B cell (primary cell): Measurements from ENCODE around the gene ATP5ME. TPM values are rescaled to one million over a fixed set of nuclear protein-coding genes. Genes with fewer than 3 reads are reported as not detected.

ENCODE experiments used
- ATAC-seq: fragments of 200-7000 bp; cut with Tn5 transposase; one replicate; pipeline ENCODE4 v1.10.0; 2021; ENCODE audit warnings: low read depth, mild to moderate bottlenecking, moderate number of reproducible peaks, moderate library complexity
- CTCF ChIA-PET: fragments of 350-600 bp; sonication (Branson Sonifier 250); formaldehyde crosslinking; loops from one replicate; lab custom pipeline; 2021; ENCODE audit warnings: antibody characterized with exemption, inconsistent platforms; lab: Charles Lee
- POLR2A ChIA-PET: fragments of 350-600 bp; sonication (Branson Sonifier 250); formaldehyde crosslinking; loops from one replicate; lab custom pipeline; 2021; ENCODE audit warnings: antibody characterized with exemption; lab: Charles Lee
- DNase-seq: peaks from one replicate; pipeline ENCODE4 v3.0.0; 2013
- H2AFZ ChIP-seq: 2 replicates; pipeline ENCODE4 v1.6.1; 2012; ENCODE audit warnings: mild to moderate bottlenecking, low read depth, low read length; ENCODE audit not compliant: insufficient read depth, poor library complexity, severe bottlenecking
- H3K27ac ChIP-seq, 2 donors: 1 replicate in 1 of 2; 2 replicates in 1 of 2; pipeline ENCODE4 v1.5.1; 2012 to 2013; ENCODE audit warnings: low read length in 2 of 2, mild to moderate bottlenecking in 2 of 2, moderate library complexity in 1 of 2
- H3K27me3 ChIP-seq, 4 experiments: fragments of 200-600 bp in 1 of 4; sonication (generic) in 1 of 4; replicated peaks in 1 of 4; 1 replicate in 2 of 4; 2 replicates in 2 of 4; pipeline versions ENCODE4 v1.6.1 to v1.7.0; 2013 to 2016; ENCODE audit warnings: low read length in 3 of 4, mild to moderate bottlenecking in 2 of 4, mixed read lengths in 1 of 4, moderate library complexity in 1 of 4; ENCODE audit not compliant: insufficient read depth in 4 of 4, control insufficient read depth in 3 of 4; ENCODE audit errors: control extremely low read depth in 1 of 4
- H3K36me3 ChIP-seq, 2 experiments: replicated peaks in 1 of 2; 1 replicate in 1 of 2; 2 replicates in 1 of 2; pipeline versions ENCODE4 v1.6.1 to v1.7.1; 2013; ENCODE audit warnings: low read length in 1 of 2; ENCODE audit not compliant: insufficient read depth in 2 of 2, control insufficient read depth in 1 of 2; ENCODE audit errors: control extremely low read depth in 1 of 2, extremely low read depth in 1 of 2
- H3K4me1 ChIP-seq, 2 donors: fragments of 200-600 bp in 1 of 2; sonication (generic) in 1 of 2; 1 replicate in 1 of 2; 2 replicates in 1 of 2; pipeline versions ENCODE4 v1.5.1 to v1.6.1; 2013 to 2017; ENCODE audit warnings: low read length in 2 of 2; ENCODE audit not compliant: control insufficient read depth in 2 of 2, insufficient read depth in 2 of 2
- H3K4me2 ChIP-seq: replicated peaks from 2 replicates; pipeline ENCODE3; 2012; ENCODE audit warnings: mild to moderate bottlenecking, low read depth, low read length; ENCODE audit not compliant: poor library complexity, severe bottlenecking
- H3K4me3 ChIP-seq, 5 experiments: fragments of 200-600 bp in 1 of 5; sonication (generic) in 1 of 5; 1 replicate in 3 of 5; 2 replicates in 2 of 5; pipeline versions ENCODE4 v1.5.1 to v1.7.0; 2011 to 2016; ENCODE audit warnings: low read length in 4 of 5, mild to moderate bottlenecking in 4 of 5, low read depth in 2 of 5, control low read depth in 1 of 5, moderate library complexity in 1 of 5; ENCODE audit not compliant: insufficient read depth in 1 of 5; ENCODE audit errors: control extremely low read depth in 1 of 5, extremely low read depth in 1 of 5
- H3K79me2 ChIP-seq: fragments of 200-600 bp; sonication (generic); one replicate; pipeline ENCODE4 v1.6.0; 2016; ENCODE audit warnings: low read length; ENCODE audit not compliant: control insufficient read depth, insufficient read depth
- H3K9ac ChIP-seq: fragments of 200-600 bp; sonication (generic); 2 replicates; pipeline ENCODE4 v1.6.1; 2017; ENCODE audit warnings: mild to moderate bottlenecking, low read length, moderate library complexity
- H3K9me3 ChIP-seq, 3 donors: one replicate each; pipeline versions ENCODE4 v1.6.1 to v1.7.1; 2013; ENCODE audit warnings: low read length in 2 of 3; ENCODE audit not compliant: control insufficient read depth in 2 of 3, insufficient read depth in 1 of 3; ENCODE audit errors: control extremely low read depth in 1 of 3
- H4K20me1 ChIP-seq: 2 replicates; pipeline ENCODE4 v1.6.0; 2012; ENCODE audit warnings: mild to moderate bottlenecking, low read length; ENCODE audit not compliant: insufficient read depth, control insufficient read depth, poor library complexity, severe bottlenecking
- H3K27ac Mint-ChIP-seq: one replicate; pipeline ENCODE4 v1.8.0; 2021; ENCODE audit warnings: mixed read lengths
- H3K27me3 Mint-ChIP-seq: one replicate; pipeline ENCODE4 v1.8.0; 2021; ENCODE audit warnings: mixed read lengths
- H3K4me1 Mint-ChIP-seq: one replicate; pipeline ENCODE4 v1.8.0; 2021; ENCODE audit warnings: mixed read lengths
- H3K4me3 Mint-ChIP-seq: one replicate; pipeline ENCODE4 v1.8.0; 2021; ENCODE audit warnings: mixed read lengths
- H3K9me3 Mint-ChIP-seq: one replicate; pipeline ENCODE4 v1.8.0; 2022; ENCODE audit warnings: mixed read lengths; ENCODE audit not compliant: insufficient read depth
- EZH2 ChIP-seq: IDR thresholded peaks from 2 replicates; pipeline ENCODE4 v1.6.1; 2012; ENCODE audit warnings: borderline replicate concordance, low read depth, mild to moderate bottlenecking, moderate library complexity, low read length; ENCODE audit not compliant: insufficient read depth, poor library complexity, severe bottlenecking
- WGBS: methylation state at CpG from one replicate; pipeline ENCODE4 v1.1.5; 2013; ENCODE audit warnings: missing lambda C conversion rate; ENCODE audit not compliant: insufficient coverage; 5-methylcytosine and 5-hydroxymethylcytosine counted together
- intact Hi-C: fragments of 100-400 bp; cut with micrococcal nuclease; formaldehyde crosslinking; loops from one replicate; pipeline ENCODE4 v1.10.0; 2022
- polyA plus RNA-seq: library from polyadenylated mRNA; depleted of rRNA; stranded (reverse); fragments of >200 nt; gene quantifications from 2 replicates; pipeline ENCODE4 v1.2.3, GENCODE V29; 2012
- total RNA-seq, 2 donors: library from RNA; stranded (reverse); fragments of 120-200 nt in 1 of 2; gene quantifications; 1 replicate in 1 of 2; 2 replicates in 1 of 2; pipeline versions ENCODE4 v1.2.3 to v1.2.4, GENCODE V29; 2013 to 2022
- TF ChIP-seq, protein P1 (sequence below): fragments of 200-600 bp; IDR thresholded peaks from one replicate; pipeline ENCODE4 v1.8.0; 2022; ENCODE audit warnings: antibody characterized with exemption, mild to moderate bottlenecking

The ATP5ME gene
- total and polyA plus RNA-seq, 2 donors (not counting 1 experiment from before 2014, with no cell fraction given): 129 to 153 TPM

DNA sequence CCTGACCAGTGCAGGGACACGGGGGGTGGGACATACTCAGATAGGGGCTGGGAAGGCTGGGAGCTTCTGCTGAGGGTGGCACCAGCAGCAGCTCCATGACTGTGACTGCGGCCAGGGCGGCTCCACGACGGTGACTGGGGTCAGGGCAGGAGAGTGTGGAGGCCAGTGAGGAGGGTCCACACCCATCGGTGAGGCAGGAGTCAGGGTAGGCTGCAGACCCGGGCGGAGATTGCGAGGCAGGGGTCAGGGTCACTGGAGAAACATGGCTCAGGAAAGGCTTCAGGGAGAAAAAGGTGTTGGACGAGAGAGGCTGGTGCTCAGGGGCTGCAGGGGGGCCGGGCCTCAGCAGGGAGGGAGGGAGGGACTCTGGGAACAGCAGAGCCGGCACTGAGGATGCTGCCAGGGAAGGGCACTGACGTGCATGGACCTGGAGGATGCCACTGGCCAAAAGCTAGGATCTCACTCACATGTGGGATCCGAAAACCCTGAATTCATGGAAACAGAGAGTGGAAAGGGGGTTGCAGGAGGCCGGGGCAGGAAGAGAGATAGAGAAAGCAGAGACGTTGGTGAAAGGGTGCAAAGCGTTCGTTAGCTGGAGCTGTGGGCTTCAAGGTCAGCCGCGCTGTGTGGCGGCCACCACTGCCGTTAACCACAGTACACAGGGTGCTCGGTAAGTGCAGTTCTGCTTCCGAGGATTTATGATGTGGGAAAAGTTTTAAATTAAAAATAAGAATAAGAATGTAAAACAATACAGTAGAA is 22.0 kb downstream of the ATP5ME start:
- Histone ChIP-seq H3K4me2 (no peak overlapping the region), H3K27me3 (peaks cover 0 to 4% (median 1%) of the 10 kb centered on the region in 4 experiments), H3K9me3 (peaks cover 0 to 13% (median 0%) of the 10 kb centered on the region in 3 donors), H3K36me3 (no peaks in the 10 kb centered on the region), H3K9ac (no peak overlapping the region), H4K20me1 (no peaks in the 10 kb centered on the region), H3K4me1 (no peaks in the 10 kb centered on the region), H2AFZ (no peak overlapping the region), H3K79me2 (no peaks in the 10 kb centered on the region), H3K27ac (no peak overlapping the region), H3K4me3 (no peak overlapping the region)
- DNase-seq: no peak
- WGBS: 81% methylated on average over 21 of the region's 24 CpGs
- ChIA-PET CTCF (no interaction called here), POLR2A (no interaction called here)
- no peaks in the 10 kb centered on the region for H3K4me1 Mint-ChIP-seq
- no peak overlapping the region for H3K4me3 Mint-ChIP-seq
- H3K27ac Mint-ChIP-seq: no peak overlapping the region
- no peaks in the 10 kb centered on the region for H3K9me3 Mint-ChIP-seq
- TF ChIP-seq, protein P1, sequence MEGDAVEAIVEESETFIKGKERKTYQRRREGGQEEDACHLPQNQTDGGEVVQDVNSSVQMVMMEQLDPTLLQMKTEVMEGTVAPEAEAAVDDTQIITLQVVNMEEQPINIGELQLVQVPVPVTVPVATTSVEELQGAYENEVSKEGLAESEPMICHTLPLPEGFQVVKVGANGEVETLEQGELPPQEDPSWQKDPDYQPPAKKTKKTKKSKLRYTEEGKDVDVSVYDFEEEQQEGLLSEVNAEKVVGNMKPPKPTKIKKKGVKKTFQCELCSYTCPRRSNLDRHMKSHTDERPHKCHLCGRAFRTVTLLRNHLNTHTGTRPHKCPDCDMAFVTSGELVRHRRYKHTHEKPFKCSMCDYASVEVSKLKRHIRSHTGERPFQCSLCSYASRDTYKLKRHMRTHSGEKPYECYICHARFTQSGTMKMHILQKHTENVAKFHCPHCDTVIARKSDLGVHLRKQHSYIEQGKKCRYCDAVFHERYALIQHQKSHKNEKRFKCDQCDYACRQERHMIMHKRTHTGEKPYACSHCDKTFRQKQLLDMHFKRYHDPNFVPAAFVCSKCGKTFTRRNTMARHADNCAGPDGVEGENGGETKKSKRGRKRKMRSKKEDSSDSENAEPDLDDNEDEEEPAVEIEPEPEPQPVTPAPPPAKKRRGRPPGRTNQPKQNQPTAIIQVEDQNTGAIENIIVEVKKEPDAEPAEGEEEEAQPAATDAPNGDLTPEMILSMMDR: no peak
- TF ChIP-seq EZH2: no peak
- no peak for ATAC-seq
- intact Hi-C loops: no loop called here
- no peaks in the 10 kb centered on the region for H3K27me3 Mint-ChIP-seq
